Measurements from ENCODE around the gene TMIGD3.

DNA sequence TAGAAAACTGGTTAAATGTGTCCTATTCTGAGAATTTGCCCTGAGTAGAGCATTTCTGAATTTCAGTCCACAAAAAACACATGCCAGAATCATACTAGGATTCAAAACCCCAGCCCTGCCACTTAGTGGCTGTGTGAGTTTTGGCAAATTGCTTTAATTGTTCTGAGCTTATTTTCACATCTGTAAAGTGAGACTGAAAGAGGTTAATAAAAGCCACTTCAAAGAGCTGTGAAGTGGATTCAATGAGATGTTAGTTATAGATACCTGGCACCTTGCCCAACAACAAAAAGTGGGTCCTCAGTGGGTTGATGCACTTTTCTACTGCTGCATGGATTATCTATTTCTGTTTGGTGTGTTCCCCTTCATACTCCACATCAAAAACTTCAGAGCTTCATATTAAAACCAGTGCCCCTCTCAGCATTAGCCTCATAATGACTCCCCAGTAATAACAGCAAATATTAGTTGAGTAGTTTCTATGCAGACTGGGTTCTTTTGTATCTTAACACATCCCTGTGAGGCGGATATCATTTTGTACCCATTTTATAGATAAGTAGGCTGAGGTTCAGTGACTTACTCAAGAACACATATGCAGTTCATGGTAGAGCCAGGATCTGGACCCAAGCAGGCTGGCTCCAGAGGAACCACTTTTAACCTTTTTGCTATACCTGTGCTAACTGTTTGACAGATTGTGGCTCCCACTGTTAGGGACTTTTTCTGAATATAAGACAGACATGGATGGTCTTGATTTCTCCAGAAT is 14.2 kb upstream of the TMIGD3 start:
- TF ChIP-seq, protein P1, sequence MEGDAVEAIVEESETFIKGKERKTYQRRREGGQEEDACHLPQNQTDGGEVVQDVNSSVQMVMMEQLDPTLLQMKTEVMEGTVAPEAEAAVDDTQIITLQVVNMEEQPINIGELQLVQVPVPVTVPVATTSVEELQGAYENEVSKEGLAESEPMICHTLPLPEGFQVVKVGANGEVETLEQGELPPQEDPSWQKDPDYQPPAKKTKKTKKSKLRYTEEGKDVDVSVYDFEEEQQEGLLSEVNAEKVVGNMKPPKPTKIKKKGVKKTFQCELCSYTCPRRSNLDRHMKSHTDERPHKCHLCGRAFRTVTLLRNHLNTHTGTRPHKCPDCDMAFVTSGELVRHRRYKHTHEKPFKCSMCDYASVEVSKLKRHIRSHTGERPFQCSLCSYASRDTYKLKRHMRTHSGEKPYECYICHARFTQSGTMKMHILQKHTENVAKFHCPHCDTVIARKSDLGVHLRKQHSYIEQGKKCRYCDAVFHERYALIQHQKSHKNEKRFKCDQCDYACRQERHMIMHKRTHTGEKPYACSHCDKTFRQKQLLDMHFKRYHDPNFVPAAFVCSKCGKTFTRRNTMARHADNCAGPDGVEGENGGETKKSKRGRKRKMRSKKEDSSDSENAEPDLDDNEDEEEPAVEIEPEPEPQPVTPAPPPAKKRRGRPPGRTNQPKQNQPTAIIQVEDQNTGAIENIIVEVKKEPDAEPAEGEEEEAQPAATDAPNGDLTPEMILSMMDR (IDR thresholded peaks at IDR 0.05; ENCODE audit: borderline replicate concordance, extremely low read depth, low read length, poor library complexity, severe bottlenecking): peak; percentile 7
- no peak for TF ChIP-seq EZH2 (IDR thresholded peaks at IDR 0.05; ENCODE audit: borderline replicate concordance, low read depth, low read length, severe bottlenecking)

All from DND-41 (cell line).